ENCODE data around the gene NR1I3.

The NR1I3 gene

GRCh38 chr1:161196111-161196510 is 41.9 kb downstream of the NR1I3 start:
- no peak for DNase-seq (ENCODE audit: low read depth in 2 of 2)

GRCh38 chr1:161195171-161195570 is 42.8 kb downstream of the NR1I3 start:
- no peak for DNase-seq (ENCODE audit: low read depth in 2 of 2)

GRCh38 chr1:161193561-161194235 is 44.3 kb downstream of the NR1I3 start:
- DNase-seq (ENCODE audit: low read depth in 2 of 2) = no peak

GRCh38 chr1:161192476-161193465 is 45.2 kb downstream of the NR1I3 start:
- DNase-seq (ENCODE audit: low read depth in 2 of 2) = peak in 1 of 2 donors; percentile 39

DNA sequence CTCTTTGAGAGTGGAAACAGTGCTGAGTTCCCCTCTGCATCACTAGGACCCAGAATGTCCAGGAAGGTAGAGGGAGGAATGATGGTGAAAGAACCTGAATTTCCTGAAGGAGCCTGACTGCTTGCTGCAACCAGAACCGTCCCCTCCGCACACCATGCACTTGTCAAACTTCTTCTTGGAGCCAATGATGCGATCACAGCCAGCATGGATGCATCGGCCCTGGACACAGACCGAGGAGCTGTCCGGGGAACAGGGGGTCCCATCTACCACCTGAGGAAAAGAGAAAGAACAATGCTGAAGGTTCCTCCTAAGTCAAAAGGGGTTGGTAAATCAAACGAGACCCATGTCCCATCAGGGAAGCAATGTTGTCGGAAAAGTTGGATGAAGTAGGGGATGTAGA is 46.0 kb downstream of the NR1I3 start:
- no peak for DNase-seq (ENCODE audit: low read depth in 2 of 2)

DNA sequence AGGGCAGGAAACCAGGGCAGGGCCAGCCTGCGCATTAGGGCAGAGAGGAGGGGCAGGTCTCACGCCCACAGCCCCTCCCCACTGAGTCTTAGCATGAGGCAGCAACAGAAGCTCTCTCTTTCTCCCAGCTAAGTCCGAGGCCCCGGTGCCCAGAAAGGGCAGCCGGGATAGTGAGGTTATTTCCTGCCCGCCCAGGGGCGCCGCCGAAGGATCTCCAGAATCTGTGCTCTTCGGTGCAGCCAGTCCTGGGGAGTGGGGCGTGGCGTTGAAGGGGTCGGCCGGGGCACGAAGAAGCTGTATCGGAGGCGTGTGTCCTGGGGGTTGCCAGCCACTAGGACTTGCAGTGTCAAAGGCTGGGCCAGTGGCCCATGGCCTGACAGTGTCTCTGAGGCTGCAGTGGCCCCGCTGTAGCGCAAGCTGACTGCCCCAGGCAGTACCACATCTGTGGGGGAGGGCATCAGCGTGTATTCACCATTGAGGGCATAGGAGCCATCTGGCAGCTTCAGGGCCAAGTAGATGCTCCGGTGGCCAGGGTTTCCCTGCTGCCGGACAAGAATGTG is 47.0 kb downstream of the NR1I3 start:
- no peak for DNase-seq (ENCODE audit: low read depth in 2 of 2)

- DNase-seq (ENCODE audit: low read depth in 2 of 2) = no peak
Observed at GRCh38 chr1:161189036-161189435, 49.0 kb downstream of the NR1I3 start.

DNA sequence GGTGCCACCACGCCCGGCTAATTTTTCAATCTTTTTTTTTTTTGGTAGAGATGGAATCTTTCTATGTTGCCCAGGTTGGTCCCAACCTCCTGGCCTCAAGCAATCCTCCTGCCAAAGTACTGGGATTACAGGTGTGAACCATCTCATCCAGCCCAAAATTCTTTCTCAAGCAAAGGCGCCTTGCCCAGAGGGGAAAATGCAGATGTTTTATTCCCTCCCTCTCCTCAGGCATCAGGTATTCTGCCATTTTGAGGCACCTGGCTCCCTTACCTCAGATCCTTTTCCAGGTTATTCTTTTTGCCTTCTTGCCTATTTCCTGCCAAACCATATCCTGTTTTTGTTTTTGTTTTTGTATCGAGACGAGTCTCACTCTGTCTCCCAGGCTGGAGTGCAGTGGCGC is 49.6 kb downstream of the NR1I3 start:
- DNase-seq (ENCODE audit: low read depth in 2 of 2) = no peak

DNA sequence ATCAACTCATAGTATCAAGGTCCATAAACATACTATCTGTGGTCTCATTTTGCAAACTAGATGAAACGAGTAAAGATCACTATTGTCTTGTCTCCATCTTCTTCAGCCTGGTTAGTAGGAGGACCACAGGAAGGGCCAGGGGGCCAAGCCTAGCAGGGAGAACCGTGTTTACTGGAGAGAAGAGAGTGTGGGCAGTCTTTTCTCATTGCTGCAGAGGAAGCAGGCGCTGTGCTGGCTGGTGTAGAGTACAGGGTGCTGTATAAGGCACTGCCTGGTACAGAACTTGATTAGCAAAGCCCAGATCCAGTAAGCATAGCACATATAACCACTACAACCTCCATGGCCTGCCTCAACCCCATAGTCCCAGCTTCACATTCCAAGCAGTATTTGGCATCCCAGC is 50.7 kb downstream of the NR1I3 start:
- DNase-seq (ENCODE audit: low read depth in 2 of 2) = no peak

- DNase-seq (ENCODE audit: low read depth in 2 of 2) = no peak
Observed at GRCh38 chr1:161185732-161186311, 52.2 kb downstream of the NR1I3 start.

DNA sequence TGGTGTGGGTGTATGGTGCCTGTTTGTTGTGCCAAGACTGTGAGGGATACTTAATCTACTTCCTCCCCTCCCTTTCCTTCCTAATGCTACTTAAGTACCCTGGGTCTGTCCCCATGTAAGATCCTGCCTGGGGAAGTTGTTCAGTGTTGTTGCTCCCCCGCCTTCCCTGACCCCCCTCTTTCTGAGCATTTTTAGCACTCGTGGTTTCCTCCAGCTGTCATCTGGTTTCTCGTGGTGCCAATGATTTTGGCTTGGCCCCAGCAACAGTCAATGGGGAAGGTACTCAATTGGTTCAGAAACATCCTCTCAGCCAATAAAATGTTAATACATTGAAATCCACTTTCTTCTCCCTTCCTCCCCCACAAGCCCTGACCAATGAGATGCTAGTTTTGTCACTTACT is 52.7 kb downstream of the NR1I3 start:
- DNase-seq (ENCODE audit: low read depth in 2 of 2) = peak; percentile 48 to 56

- peak in 1 of 2 donors; percentile 48 for DNase-seq (ENCODE audit: low read depth in 2 of 2)
Observed at GRCh38 chr1:161182214-161182613, 55.8 kb downstream of the NR1I3 start.

DNA sequence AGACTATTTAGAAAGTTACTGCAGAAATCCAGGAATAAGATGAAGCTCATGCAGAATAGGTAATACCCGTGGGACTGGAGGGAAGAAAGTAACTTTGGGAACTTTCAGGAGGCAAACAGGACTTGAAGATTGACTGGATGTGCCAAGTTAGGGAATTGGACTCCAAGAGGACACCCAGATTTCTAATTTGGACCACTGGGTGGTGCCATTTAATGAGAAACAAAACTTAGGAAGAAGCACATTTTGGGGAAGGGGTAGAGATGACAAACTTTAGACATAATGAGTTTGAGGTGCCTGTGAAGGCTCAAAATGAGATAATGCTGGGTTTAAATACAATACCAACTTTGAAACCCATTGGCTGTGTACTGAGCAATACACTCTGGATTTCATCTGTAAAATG is 57.4 kb downstream of the NR1I3 start:
- no peak for DNase-seq (ENCODE audit: low read depth in 2 of 2)

- DNase-seq (ENCODE audit: low read depth in 2 of 2) = no peak
Observed at GRCh38 chr1:161179698-161180097, 58.3 kb downstream of the NR1I3 start.

All from stimulated activated CD8-positive, alpha-beta memory T cell treated with anti-CD3 and anti-CD28 coated beads, Interleukin-15, amount 100 ng/mL, for 48 hours (primary cell).